ENCODE measurements around the gene SEL1L3.
"Not testable (repeated sequence)": the region's sequence is repeated elsewhere in the genome, so short reads cannot be mapped to it uniquely, and the experiment has no call there.

SEL1L3 gene

DNA sequence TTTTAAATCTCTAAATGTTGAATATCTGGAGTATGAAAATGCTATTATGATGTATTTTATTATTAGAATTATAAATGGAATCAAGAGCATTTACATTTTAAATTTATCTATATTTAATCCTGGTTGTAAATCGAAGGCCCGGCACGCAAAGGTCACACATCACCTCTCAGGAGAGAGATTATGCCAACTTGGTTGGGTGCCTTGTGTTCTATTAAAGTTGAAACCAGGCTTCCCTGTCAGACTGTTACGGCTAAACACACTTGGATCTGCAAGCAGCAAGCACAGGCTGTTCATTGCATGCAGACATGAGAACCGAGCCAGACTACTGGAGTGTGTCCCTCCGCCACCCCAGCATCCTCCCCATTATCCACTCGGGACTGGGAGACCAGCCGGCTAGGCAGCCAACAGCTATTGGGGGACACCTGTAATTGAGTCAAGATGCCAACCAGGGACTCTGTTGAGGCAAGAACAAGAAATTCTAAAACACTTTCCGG lies 16.4 kb upstream of the SEL1L3 start:
- DNase-seq: no peak

DNA sequence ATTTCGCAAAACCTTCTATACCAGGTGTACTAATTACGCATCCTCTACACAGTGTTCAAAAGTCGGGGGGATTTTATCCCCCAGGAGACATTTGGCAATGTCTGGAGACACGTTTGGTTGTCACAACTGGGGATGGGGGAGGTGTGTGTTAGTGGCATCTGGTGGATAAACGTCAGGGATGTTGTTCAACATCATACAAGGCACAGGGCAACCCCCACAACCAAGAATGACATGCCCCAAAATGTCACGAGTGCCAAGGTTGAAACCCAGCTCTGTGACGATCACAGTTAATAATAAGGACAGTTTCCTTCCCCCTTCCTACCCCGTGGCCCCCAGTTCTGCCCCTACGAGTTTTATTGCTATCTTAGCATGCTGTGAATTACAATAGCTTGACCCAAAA lies 15.9 kb upstream of the SEL1L3 start:
- DNase-seq: no peak

DNA sequence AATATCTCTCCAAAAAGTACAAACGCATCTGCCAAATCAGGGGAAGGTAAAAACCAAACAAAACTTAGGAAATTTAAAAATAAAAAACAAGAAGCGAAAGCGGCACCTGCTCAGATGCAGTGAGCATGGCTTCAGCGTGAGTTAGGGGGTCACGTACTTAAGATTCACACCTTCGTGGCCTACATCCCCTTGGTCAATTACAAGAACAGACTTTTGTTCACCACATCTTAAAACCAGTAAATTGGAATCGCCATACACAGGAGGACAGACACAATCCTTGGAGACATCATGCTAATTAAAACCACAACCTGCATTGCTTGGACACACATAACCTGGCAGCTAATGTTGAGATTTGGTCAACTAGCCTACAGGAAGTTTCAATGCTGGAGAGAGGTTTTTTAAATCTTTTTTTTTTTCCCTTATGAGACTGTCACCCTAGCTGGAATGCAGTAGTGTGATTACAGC lies 12.5 kb upstream of the SEL1L3 start:
- no peak for DNase-seq

DNA sequence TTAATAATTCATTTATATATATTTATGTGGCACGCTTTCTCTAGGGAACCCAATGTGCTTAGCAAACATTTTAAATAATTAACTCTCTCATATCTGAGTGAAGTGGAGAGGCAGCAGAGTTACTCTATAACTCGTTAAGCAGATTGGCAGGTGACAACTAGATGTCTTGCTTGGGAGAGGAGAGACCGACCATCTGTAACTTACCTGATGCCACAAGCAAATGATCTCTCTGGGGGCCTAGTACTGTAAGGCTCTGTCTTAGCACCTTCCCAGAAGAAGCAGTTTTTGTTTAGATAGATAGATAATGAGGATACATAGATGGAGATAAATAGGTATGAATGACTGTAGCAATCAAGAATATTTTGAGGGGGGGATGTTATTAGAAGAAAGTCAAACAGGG lies 11.9 kb upstream of the SEL1L3 start:
- DNase-seq: no peak

DNA sequence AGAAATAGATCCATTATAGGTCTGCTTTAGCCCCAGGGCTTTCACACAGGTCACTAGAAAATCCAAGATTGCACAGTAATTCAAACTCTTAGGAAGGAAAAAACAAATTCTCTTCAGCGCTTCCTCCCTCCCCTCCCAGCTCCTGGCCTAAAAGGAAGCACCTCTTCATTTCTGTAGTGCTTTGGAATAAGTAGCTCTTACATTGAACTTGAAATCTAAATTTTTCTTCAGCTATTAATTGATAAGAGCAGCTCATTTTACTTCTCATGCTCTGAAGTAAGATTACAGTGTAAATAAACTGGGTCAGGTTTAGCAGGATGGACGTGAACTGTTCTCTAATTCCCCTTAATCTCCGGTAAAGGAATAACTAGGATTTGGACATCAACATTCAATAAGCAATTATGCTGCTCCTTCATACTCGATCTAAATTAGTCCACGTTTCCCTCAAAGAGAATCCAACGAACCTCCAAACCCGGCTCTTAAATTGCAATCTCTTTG lies 10.9 kb upstream of the SEL1L3 start:
- no peak for DNase-seq

DNA sequence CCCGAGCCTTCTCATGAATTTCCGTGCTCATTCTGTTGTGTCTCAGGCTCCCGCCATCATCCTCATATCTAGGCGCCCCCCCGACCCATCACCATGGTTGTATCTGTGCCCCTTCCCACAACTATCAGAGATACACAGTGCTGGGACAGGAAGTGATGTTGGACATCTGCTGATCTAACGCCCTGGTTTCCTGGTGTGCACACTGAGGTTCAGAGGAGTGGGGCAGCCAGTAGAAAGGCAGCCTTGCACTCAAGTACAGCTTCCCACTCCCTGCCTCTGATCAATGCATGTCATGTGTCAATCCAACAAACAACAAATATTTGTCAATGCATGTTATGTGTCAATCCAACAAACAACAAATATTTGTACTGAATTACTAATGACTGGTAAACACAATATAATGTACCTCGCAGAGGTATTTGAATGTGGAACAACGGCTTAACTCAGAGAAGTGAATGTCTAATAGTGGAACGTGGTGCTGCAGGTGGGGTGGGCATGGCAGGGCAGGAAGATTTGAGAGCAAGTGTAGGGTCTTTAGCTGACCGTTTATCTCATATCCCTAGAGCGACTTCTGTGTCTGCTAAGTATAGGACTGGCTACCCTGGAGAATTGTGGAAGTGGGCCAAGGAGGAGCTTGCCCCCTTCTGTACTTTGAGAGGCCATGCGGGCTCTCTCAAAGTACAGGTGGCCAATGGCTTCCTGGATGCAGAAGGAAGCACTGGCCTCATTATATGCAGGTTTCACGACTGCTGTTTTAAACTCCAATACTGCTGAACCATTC lies 10.3 kb upstream of the SEL1L3 start:
- DNase-seq: no peak

DNA sequence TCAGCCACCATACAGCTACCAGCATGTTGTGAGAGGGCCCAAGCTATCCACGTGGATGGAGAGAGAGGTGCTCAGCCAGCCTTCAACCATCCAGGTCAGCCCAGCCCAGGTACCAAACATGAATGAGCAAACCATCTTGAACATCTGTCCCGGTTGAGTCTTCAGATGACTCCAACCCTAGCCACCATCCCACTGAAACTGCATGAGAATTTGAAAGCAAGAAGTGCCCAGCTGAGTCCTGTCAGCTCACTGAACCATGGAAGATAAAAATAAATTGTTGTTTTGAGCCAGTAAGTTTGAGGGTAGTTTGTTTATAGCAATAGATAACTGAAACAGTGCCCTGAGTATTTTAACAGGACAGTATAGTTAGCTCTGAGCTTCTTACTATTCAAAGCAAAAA lies 7.3 kb upstream of the SEL1L3 start:
- DNase-seq: no peak

DNA sequence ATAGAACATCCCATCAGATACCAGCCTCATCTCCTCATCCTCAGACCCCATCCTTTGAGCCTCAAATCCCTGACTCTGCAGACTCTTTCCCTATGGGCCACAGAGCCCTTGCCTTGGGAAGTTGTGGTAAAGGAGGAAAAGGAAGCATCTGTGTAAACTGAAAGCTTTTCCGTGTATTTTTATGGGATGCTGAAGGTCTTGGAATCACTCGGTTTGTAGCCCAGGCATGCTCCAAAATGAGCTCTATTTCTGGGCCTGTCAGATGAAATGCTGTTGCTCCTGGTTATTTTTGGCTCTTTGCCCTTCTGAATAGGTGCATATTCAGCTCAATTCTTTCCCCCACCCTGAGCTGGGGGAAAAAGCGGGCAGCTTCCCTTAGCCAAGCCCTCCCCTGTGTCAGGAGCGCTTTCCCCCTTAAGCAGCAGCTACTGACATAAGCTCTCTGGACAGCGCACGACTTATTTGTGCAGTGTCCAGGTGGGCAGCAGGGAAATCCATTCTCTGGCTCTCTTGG lies 5.0 kb upstream of the SEL1L3 start:
- no peak for DNase-seq

DNA sequence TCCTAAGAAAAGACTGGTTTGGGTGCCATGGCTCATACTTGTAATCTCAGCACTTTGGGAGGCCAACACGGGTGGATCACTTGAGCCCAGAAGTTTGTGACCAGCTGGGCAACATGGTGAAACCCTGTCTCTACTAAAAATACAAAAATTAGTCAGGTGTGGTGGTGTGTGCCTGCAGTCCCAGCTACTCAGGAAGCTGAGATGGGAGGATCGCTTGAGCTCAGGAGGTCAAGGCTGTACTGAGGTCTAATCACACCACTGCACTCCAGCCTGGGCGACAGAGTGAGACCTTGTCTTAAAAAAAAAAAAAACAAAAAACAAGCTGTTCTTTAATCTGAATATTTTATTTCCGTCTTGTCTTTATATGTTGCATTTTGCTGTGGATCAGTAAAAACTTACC lies 3.6 kb upstream of the SEL1L3 start:
- DNase-seq: not testable (repeated sequence)

DNA sequence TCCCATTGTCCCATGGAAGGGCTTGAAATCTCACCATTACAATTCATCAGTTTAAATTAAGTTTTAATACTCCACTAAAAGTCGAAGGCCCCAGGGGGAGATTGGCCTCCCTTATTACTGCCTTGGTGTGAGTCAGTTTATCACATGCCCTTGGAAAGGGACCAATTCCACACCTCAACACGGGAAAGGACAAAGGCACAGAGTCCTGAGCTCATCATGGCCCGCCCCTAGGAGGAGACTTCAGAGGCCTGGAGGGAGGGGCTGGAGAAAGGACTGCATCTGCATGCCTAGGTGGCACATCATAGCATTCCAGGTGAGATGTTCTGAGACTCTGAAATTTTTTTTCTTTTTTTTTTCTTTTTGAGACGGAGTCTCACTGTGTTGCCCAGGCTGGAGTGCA lies 2.8 kb upstream of the SEL1L3 start:
- DNase-seq: no peak

DNA sequence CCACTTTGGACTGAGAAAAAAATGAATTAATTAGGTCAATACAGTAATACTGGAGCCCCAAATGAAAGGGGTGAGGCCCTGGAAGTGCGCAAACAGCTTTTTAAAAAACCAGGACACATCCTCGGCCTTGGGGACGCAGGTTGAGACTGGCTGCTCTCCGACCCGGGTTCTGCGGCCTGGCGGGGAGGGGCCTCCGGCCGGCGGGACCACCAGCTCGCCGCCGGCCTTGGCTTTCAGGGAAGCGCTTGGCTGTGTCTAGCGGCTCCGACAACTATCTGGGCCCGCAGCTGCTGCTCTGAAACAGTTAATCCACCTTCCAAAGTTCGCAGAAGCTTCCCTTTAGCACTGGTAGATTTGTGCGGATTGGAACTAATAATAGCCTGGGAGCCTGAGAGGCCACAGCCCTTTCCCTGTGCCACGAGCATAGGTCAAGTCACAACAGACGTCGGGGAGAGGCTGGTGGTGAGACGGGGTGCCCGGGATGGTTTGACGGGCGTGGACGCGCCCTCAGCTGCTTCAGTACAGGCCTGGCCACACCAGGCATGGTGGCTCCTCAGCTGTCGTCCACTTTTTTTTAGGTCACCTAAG lies 1.1 kb upstream of the SEL1L3 start:
- no peak for DNase-seq

DNA sequence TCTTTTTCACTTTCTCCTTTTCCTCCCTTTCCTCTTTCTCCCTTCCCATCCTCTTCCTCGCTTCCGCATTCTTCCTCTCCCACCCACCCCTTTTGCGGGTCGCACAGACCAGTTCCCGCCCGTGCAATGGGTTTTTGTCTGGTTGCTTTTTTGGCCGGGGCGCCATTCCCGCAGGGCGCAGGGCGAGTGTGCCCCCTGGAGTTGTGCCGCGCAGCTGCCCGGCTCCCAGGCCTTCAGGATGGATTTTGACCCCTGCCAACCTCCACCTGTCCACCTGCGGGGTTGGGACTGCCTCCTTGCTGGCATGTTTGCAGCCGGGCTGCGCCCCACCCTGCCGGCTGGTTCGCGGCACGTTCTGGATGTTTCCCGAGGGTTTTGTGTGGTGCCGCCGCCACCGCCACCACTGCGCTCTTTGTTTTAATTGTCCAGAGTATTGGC lies 578 bp upstream of the SEL1L3 start:
- DNase-seq: peak; percentile 24

DNA sequence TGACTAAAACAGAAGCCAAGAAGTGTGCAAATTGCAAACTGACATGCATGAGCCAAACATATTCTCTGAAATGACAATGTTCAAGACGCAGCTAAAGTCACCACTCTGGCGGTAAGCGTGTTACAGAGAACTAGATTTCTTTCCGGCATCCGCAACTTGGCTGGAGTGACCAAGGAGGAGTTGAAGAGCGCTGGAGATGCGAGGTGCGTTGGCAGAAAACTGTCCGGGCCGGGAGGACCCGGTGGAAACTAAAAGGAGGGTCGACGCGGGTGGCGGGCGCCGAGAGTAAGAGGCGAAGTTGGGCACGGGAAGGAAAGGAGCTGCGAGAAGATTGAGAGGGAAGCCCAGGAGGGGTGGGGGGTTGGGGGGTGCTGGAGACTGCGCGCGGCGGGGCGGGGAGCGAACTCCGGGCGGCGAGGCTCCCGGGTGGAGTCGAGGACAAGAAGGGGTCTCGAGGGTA lies 807 bp downstream of the SEL1L3 start:
- DNase-seq: peak; percentile 73

DNA sequence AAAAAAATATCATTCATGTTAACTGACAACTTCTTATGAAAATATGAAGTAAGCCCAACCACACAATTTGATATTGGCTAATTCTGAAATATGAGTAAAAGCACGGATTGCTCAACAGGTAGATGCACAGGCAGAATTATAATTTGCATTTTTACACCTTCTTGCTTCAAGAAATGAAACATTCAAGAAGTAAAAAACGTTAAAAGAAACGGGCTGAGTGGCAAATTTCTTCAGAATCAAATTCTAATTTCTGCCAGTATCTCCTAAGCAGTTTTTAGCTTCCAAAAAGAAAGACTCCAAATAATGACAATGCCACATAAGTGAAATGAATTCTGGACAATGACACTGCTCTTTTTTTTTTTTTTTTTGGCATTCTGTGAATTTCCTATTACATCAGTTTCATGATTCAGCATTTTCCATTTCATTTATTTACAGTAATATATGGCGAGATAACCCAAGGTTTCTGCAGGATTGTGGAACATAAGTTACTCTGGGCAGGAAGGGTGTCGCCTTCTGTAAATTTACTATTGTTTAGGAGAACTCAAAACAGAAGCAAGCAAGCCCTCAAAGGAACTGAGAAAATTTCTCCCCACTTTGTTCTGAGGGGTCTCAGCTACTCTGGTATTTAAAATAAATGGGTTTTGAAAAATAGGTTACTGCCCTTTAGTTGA lies 1.4 kb downstream of the SEL1L3 start:
- no peak for DNase-seq

DNA sequence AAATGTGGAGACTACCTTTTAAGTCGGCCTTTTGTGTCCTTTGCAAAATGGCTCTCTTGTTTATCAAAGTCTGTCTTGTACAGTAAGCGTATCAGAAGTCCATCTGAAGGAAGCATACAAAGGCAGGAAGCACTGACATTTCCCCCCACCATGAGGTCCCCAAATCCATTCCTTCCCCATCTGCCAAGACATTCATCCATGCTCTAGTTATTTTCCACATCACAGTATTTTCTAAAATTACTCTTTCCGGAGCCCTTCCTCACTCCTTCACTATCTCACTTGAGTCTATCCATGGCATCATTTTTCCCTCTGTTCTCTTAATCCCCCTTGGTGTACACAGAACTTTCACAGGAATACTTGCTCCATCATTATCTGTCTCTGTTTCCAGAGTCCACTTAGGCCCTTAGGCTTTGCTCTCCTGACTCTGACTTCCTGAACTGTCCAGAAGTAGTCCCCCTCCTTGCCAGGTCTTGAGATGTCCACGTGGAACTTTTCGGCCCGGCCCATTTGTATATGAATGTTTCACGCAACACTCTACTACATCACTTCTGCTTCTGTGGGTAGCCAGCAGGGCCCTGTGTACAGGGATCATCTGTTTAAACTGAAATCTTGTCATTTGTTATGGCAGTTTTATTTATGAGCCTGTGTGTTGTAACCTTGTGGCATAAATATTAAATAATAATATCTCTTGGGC lies 2.1 kb downstream of the SEL1L3 start:
- peak; percentile 42 for DNase-seq

DNA sequence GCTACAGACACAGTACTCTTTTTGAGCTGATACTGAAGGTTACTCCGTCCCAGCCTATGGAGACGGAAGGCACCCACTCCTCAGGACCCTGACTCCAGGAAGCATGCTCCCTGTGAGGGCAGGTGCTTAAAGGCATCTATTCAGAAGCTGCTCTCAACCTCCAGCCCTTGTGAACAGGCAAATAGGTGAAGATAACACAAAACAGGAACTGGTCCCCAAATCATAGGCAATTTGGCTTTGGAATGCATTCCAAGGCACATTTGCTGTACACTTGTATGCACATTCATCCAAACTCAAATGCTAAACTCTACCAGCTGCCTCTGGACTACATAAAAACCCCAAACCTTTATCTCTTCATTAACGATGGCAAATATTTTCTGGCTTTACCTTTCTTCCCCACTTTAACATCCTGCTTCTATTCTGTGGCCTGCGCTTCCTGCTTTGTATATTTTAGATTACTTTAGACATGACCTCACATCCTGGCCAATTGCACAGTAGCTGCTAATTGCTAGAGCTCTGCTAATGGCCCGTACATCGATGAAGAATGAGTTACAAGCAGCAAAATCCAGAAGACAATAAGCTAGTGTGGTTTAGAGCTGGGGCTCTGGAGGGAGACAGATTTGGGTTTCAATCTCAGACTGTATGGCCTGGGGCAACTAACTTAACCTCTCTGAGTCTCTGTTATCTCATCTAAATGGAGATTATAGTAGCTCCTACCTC lies 3.2 kb downstream of the SEL1L3 start:
- DNase-seq: peak; percentile 71

DNA sequence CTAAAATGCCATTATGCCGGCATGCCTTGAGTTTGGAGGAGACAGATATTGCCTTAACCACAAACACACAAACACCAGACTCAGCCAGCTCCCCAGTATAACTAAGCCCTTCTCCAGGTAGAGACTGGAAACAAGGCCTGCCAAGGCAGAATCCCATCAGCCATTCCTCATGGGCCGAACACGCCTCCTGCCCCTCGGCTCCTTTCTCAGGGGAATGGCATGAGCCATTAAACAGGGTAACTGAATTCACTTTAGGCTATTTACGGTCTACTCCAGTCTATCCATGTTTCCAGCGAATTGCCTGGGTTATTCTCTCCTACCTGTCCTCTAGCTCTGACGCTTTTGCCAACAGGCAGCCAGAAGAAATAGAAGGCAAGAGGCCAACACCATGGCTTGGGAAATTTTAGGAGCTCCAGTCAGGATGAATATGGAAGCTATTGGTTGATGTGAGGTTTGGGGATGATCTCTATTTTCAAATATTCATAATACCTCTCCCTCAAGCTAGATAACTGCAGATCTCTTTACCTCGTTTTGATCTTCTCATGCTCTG lies 4.9 kb downstream of the SEL1L3 start:
- DNase-seq: no peak

DNA sequence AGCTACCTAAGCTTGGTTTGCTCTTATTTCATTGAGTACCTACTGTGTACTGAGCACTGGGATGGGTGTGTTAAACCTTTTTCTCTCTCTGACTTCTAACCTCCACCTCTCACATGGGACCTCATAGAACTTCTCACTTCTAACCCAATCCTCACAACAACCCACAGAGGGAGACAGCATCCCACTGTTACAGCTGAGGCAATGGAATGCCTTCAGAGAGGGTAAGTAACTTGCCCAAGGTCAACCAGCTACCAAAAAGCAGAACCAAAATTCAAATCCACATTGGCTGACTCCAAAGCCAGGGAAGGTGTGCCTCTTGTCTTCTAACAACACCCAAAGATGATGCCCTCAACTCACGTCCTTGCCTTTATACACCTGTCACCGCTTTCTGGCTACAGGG lies 5.4 kb downstream of the SEL1L3 start:
- no peak for DNase-seq

DNA sequence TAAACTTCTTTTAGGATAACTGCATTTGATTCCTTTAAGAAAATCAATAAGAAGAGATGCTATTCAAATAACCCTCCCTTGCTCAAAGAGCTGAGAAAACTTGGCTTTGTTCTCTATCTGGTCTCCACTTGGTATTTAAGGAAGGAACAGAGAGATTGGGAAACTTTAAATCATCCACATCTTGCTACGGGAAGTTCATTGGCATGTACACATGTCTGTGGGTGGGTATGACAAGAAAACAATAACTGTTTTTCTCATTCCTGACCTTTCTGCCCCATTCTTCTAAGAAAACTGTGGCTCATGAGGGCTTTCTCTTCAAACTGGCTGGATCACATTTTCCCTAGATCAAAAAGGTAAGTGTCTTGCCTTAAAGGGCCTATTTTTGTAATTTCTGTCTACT lies 6.0 kb downstream of the SEL1L3 start:
- no peak for DNase-seq

DNA sequence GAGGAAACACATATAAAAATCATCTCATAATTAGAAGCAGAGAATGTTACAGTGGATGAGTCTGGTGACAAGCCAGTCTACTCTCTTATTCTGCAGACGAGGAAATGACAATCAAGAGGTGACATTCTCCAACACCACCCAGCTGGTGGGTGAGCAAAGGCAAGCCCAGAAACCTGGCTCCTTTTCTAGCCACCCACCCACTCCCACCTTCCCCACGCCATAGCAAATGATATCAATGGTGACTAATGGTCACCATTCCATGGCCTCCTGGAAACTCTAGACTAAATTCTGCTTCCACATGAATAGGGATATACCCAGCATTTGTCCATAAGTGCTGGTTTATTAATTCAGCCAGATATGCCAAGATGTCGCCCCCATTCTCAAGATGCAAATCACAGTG lies 10.7 kb downstream of the SEL1L3 start:
- DNase-seq: no peak

DNA sequence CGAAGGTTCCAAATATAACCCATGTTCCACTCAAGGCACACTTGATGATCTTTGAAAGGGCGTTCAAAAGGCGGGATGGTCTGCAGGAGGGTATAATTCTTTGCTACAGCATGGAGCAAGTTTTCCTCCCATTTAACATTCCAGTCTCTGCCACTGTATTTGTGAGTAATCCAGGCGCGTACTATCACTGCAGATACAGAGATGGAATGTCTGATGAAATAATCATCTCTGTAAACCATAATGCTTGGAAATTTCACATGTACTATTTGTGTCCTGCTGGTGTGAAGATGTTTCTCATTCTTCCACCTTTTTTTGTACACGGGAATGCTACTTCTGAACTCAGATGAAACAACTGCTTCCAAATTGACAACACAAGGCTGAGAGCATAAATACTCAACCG lies 15.5 kb downstream of the SEL1L3 start:
- DNase-seq: no peak

Data from activated CD4-positive, alpha-beta T cell treated with anti-CD3 and anti-CD28 coated beads, Interleukin-10, Interleukin-2, amounts not matched to agents 100 ng/mL and 50 ng/mL, durations not matched to agents 16 hours and 8 hours (primary cell).